Measurements from ENCODE around the gene SFXN5. TPM values are rescaled to one million over a fixed set of nuclear protein-coding genes. Genes with fewer than 3 reads are reported as not detected.

The SFXN5 gene
- polyA plus RNA-seq, 1 donor from 2014 or later = 5.8 TPM

DNA sequence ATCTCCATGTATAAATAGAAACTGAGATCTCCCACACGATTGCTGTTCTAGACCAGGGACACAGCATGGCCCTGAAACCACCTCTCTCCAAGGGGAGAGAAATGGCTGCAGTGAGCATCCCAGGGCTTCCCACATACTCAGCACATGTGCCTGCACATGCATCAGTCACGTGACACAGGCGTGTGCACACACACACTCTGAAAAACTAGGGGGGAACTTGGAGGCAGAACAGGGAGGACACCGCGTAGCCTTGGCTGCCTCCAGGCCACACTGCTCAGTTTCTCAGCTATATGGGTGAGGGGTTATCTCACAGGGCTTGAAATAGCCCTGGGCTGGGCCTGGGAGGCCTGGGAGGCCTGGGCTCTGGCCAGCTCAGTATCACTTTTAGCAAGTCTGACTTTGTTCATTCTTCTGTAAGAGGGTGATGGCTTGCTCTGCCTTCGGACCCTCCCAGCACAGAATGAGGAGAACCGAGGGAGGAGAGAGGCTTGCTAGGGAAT lies 87.3 kb downstream of the SFXN5 start:
- H3F3A ChIP-seq (ENCODE audit: insufficient read depth, low read length, poor library complexity, severe bottlenecking) = no peaks in the 10 kb centered on the region
- H2AFZ ChIP-seq (ENCODE audit: low read depth, low read length) = no peak overlapping the region
- no peaks in the 10 kb centered on the region for H3K27me3 ChIP-seq (ENCODE audit: insufficient read depth, low read depth, low read length)
- no peak for TF ChIP-seq TAF1 (IDR thresholded peaks at IDR 0.05; ENCODE audit: low read depth)
- no peak for TF ChIP-seq EZH2 (IDR thresholded peaks at IDR 0.05; ENCODE audit: borderline replicate concordance, insufficient read depth, low read length, poor library complexity, severe bottlenecking)
- no peak for TF ChIP-seq EP300 (conservative IDR thresholded peaks at IDR 0.05; ENCODE audit: poor library complexity, severe bottlenecking)
- TF ChIP-seq, protein P1, sequence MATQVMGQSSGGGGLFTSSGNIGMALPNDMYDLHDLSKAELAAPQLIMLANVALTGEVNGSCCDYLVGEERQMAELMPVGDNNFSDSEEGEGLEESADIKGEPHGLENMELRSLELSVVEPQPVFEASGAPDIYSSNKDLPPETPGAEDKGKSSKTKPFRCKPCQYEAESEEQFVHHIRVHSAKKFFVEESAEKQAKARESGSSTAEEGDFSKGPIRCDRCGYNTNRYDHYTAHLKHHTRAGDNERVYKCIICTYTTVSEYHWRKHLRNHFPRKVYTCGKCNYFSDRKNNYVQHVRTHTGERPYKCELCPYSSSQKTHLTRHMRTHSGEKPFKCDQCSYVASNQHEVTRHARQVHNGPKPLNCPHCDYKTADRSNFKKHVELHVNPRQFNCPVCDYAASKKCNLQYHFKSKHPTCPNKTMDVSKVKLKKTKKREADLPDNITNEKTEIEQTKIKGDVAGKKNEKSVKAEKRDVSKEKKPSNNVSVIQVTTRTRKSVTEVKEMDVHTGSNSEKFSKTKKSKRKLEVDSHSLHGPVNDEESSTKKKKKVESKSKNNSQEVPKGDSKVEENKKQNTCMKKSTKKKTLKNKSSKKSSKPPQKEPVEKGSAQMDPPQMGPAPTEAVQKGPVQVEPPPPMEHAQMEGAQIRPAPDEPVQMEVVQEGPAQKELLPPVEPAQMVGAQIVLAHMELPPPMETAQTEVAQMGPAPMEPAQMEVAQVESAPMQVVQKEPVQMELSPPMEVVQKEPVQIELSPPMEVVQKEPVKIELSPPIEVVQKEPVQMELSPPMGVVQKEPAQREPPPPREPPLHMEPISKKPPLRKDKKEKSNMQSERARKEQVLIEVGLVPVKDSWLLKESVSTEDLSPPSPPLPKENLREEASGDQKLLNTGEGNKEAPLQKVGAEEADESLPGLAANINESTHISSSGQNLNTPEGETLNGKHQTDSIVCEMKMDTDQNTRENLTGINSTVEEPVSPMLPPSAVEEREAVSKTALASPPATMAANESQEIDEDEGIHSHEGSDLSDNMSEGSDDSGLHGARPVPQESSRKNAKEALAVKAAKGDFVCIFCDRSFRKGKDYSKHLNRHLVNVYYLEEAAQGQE (IDR thresholded peaks at IDR 0.05; ENCODE audit: borderline replicate concordance) = no peak
- TF ChIP-seq POLR2AphosphoS5 (IDR thresholded peaks at IDR 0.05) = no peak
- no peak for TF ChIP-seq MXI1 (conservative IDR thresholded peaks at IDR 0.05; ENCODE audit: poor library complexity, severe bottlenecking)
- TF ChIP-seq SMC3 (conservative IDR thresholded peaks at IDR 0.05; ENCODE audit: poor library complexity) = no peak
- TF ChIP-seq, protein P2, sequence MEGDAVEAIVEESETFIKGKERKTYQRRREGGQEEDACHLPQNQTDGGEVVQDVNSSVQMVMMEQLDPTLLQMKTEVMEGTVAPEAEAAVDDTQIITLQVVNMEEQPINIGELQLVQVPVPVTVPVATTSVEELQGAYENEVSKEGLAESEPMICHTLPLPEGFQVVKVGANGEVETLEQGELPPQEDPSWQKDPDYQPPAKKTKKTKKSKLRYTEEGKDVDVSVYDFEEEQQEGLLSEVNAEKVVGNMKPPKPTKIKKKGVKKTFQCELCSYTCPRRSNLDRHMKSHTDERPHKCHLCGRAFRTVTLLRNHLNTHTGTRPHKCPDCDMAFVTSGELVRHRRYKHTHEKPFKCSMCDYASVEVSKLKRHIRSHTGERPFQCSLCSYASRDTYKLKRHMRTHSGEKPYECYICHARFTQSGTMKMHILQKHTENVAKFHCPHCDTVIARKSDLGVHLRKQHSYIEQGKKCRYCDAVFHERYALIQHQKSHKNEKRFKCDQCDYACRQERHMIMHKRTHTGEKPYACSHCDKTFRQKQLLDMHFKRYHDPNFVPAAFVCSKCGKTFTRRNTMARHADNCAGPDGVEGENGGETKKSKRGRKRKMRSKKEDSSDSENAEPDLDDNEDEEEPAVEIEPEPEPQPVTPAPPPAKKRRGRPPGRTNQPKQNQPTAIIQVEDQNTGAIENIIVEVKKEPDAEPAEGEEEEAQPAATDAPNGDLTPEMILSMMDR (IDR thresholded peaks at IDR 0.05; ENCODE audit: poor library complexity, severe bottlenecking) = no peak
- no peak for TF ChIP-seq RAD21 (conservative IDR thresholded peaks at IDR 0.05)
- no peaks in the 10 kb centered on the region for H3K36me3 ChIP-seq (ENCODE audit: insufficient read depth, low read length)
- no peaks in the 10 kb centered on the region for H3K9me3 ChIP-seq (ENCODE audit: low read length)
- no peak overlapping the region for H3K27ac ChIP-seq (ENCODE audit: low read length)
- no peak overlapping the region for H3K4me3 ChIP-seq (ENCODE audit: low read length)
- no peaks in the 10 kb centered on the region for H4K20me1 ChIP-seq (ENCODE audit: insufficient read depth)
- no peak overlapping the region for H3K4me2 ChIP-seq (ENCODE audit: low read length)
- no peak overlapping the region for H3K9ac ChIP-seq (ENCODE audit: low read length)
- H3K9me2 ChIP-seq (ENCODE audit: insufficient read depth, low read length) = no peaks in the 10 kb centered on the region
- no peaks in the 10 kb centered on the region for H3K79me2 ChIP-seq (replicated peaks; ENCODE audit: insufficient read depth, low read length)

DNA sequence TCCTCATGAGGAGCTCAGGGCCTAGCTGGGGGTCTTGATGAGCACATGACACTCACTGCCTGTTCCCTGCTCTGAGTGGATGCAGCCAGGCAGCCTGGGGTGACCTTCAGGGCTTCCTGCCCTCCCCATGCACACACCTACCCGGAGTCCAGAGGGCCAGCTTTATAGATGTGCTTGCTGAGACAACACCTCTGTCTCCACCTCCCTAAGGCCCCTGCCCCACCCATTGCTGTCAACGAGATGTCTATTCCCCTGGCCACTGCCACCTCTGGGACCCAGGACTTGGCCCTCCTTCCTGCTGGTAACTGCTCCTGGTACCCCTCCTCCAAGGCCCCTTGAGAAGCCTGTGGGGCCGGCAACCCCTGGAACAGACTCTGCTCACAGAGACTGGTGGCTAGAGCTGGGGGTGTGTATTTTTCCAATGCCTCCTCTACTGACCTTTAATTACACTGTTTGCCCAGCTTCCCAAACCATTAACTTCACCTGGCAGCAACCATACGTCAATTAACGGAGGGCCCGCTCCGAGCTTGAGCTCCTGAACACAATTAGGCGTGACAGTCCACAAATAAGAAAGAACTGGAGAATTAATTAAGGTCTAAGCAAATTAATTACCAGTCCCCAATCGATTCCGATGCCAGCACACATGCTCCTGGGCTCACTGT lies 87.9 kb downstream of the SFXN5 start:
- no peak overlapping the region for H2AFZ ChIP-seq (ENCODE audit: low read depth, low read length)
- no peaks in the 10 kb centered on the region for H3K27me3 ChIP-seq (ENCODE audit: insufficient read depth, low read depth, low read length)
- no peaks in the 10 kb centered on the region for H4K20me1 ChIP-seq (ENCODE audit: insufficient read depth)
- no peaks in the 10 kb centered on the region for H3F3A ChIP-seq (ENCODE audit: insufficient read depth, low read length, poor library complexity, severe bottlenecking)
- no peak overlapping the region for H3K4me3 ChIP-seq (ENCODE audit: low read length)
- H3K9me3 ChIP-seq (ENCODE audit: low read length) = no peaks in the 10 kb centered on the region
- no peaks in the 10 kb centered on the region for H3K36me3 ChIP-seq (ENCODE audit: insufficient read depth, low read length)
- no peak overlapping the region for H3K9ac ChIP-seq (ENCODE audit: low read length)
- H3K27ac ChIP-seq (ENCODE audit: low read length) = no peak overlapping the region
- no peak for TF ChIP-seq EZH2 (IDR thresholded peaks at IDR 0.05; ENCODE audit: borderline replicate concordance, insufficient read depth, low read length, poor library complexity, severe bottlenecking)
- TF ChIP-seq POLR2AphosphoS5 (IDR thresholded peaks at IDR 0.05) = no peak
- TF ChIP-seq EP300 (conservative IDR thresholded peaks at IDR 0.05; ENCODE audit: poor library complexity, severe bottlenecking) = no peak
- no peak for TF ChIP-seq SMC3 (conservative IDR thresholded peaks at IDR 0.05; ENCODE audit: poor library complexity)
- TF ChIP-seq TAF1 (IDR thresholded peaks at IDR 0.05; ENCODE audit: low read depth) = no peak
- TF ChIP-seq, protein P2 (IDR thresholded peaks at IDR 0.05; ENCODE audit: poor library complexity, severe bottlenecking) = no peak
- no peak for TF ChIP-seq MXI1 (conservative IDR thresholded peaks at IDR 0.05; ENCODE audit: poor library complexity, severe bottlenecking)
- TF ChIP-seq RAD21 (conservative IDR thresholded peaks at IDR 0.05) = no peak
- TF ChIP-seq, protein P1 (IDR thresholded peaks at IDR 0.05; ENCODE audit: borderline replicate concordance) = no peak
- no peaks in the 10 kb centered on the region for H3K79me2 ChIP-seq (replicated peaks; ENCODE audit: insufficient read depth, low read length)
- H3K4me2 ChIP-seq (ENCODE audit: low read length) = no peak overlapping the region
- H3K9me2 ChIP-seq (ENCODE audit: insufficient read depth, low read length) = no peaks in the 10 kb centered on the region

All from neural cell (in vitro differentiated cells).